SK-N-SH (cell line): Measurements from ENCODE around the gene TTC39C. TPM values are rescaled to one million over a fixed set of nuclear protein-coding genes. Genes with fewer than 3 reads are reported as not detected.

Source experiments
- CTCF ChIA-PET: fragments of 300-600, 350-600 bp; formaldehyde crosslinking; extraction: SDS; loops from one replicate; lab custom pipeline; 2021; lab: Yijun Ruan, JAX
- POLR2A ChIA-PET: fragments of 350-600 bp; sonication (Branson Sonifier 250); formaldehyde crosslinking; extraction: SDS; loops from one replicate; lab custom pipeline; 2020; ENCODE audit warnings: antibody characterized with exemption, inconsistent platforms; lab: Yijun Ruan, JAX
- DNase-seq: peaks from one replicate; pipeline ENCODE4 v3.0.0; 2012
- H2AFZ ChIP-seq: fragments of 200-600 bp; sonication (generic); 2 replicates; pipeline ENCODE4 v1.8.1; 2016; ENCODE audit warnings: antibody characterized with exemption, mild to moderate bottlenecking, low read depth
- H3F3A ChIP-seq: fragments of 200-600 bp; sonication (generic); replicated peaks from 2 replicates; pipeline ENCODE3; 2016; ENCODE audit warnings: antibody characterized with exemption, mild to moderate bottlenecking; ENCODE audit not compliant: insufficient read depth
- H3K27ac ChIP-seq, 2 experiments: fragments of 200-500 bp in 1 of 2; fragments of 200-600 bp in 1 of 2; sonication (Bioruptor generic) in 1 of 2; sonication (generic), shearing (Covaris generic) in 1 of 2; 2 replicates each; pipeline versions ENCODE4 v1.5.1 to v1.6.1; 2014 to 2016; ENCODE audit warnings: low read depth in 2 of 2, inconsistent platforms in 1 of 2, low read length in 1 of 2, mild to moderate bottlenecking in 1 of 2, mixed read lengths in 1 of 2
- H3K27me3 ChIP-seq: fragments of 200-600 bp; sonication (generic), shearing (Covaris generic); 2 replicates; pipeline ENCODE4 v1.6.1; 2016; ENCODE audit warnings: mixed run types; ENCODE audit not compliant: insufficient read depth
- H3K36me3 ChIP-seq, 2 experiments: fragments of 200-500 bp in 1 of 2; fragments of 200-600 bp in 1 of 2; sonication (Bioruptor generic) in 1 of 2; sonication (generic) in 1 of 2; replicated peaks in 1 of 2; 2 replicates each; pipeline versions ENCODE3 to v1.5.1; 2014 to 2016; ENCODE audit warnings: low read length in 1 of 2, mild to moderate bottlenecking in 1 of 2; ENCODE audit not compliant: insufficient read depth in 2 of 2, control insufficient read depth in 1 of 2
- H3K4me1 ChIP-seq, 2 experiments: fragments of 200-500 bp in 1 of 2; fragments of 200-600 bp in 1 of 2; sonication (Bioruptor generic) in 1 of 2; sonication (generic), shearing (Covaris generic) in 1 of 2; 2 replicates each; pipeline versions ENCODE4 v1.5.1 to v1.6.1; 2014 to 2016; ENCODE audit warnings: low read depth in 1 of 2, low read length in 1 of 2, mixed run types in 1 of 2; ENCODE audit not compliant: insufficient read depth in 2 of 2, control insufficient read depth in 1 of 2
- H3K4me2 ChIP-seq: fragments of 200-600 bp; sonication (generic), shearing (Covaris generic); 2 replicates; pipeline ENCODE4 v1.6.1; 2017; ENCODE audit warnings: mixed run types
- H3K4me3 ChIP-seq, 2 experiments: fragments of 200-500 bp in 1 of 2; fragments of 200-600 bp in 1 of 2; sonication (Bioruptor generic) in 1 of 2; sonication (generic), shearing (Covaris generic) in 1 of 2; 2 replicates each; pipeline versions ENCODE4 v1.5.1 to v1.8.1; 2014 to 2016; ENCODE audit warnings: low read depth in 2 of 2, inconsistent platforms in 1 of 2, low read length in 1 of 2, mild to moderate bottlenecking in 1 of 2, mixed read lengths in 1 of 2, moderate library complexity in 1 of 2
- H3K79me2 ChIP-seq: fragments of 200-600 bp; sonication (generic); 2 replicates; pipeline ENCODE4 v1.8.1; 2017; ENCODE audit warnings: mild to moderate bottlenecking; ENCODE audit not compliant: insufficient read depth
- H3K9ac ChIP-seq: fragments of 200-600 bp; sonication (generic); 2 replicates; pipeline ENCODE4 v1.6.1; 2017; ENCODE audit warnings: mixed run types
- H3K9me2 ChIP-seq: fragments of 200-600 bp; sonication (generic); 2 replicates; pipeline ENCODE4 v1.6.1; 2017; ENCODE audit warnings: mixed run types
- H3K9me3 ChIP-seq: fragments of 200-600 bp; sonication (generic); 2 replicates; pipeline ENCODE4 v1.6.1; 2017; ENCODE audit warnings: mixed run types, mild to moderate bottlenecking, moderate library complexity
- H4K20me1 ChIP-seq: fragments of 200-600 bp; sonication (generic); 2 replicates; pipeline ENCODE4 v1.6.1; 2017; ENCODE audit warnings: mild to moderate bottlenecking, mixed run types; ENCODE audit not compliant: insufficient read depth
- EZH2phosphoT487 ChIP-seq: fragments of 200-600 bp; sonication (generic); IDR thresholded peaks from 2 replicates; pipeline ENCODE4 v1.6.1; 2017; ENCODE audit warnings: low read depth, mixed run types, mild to moderate bottlenecking, antibody characterized with exemption, moderate library complexity, borderline replicate concordance
- FOSL2 ChIP-seq: IDR thresholded peaks from 2 replicates; pipeline ENCODE4 v1.4.0; 2012; ENCODE audit warnings: low read depth, mild to moderate bottlenecking, moderate library complexity, borderline replicate concordance
- FOXM1 ChIP-seq: IDR thresholded peaks from 2 replicates; pipeline ENCODE4 v1.4.0; 2012; ENCODE audit warnings: low read depth, mild to moderate bottlenecking
- GABPA ChIP-seq: IDR thresholded peaks from 2 replicates; pipeline ENCODE4 v1.4.0; 2012; ENCODE audit warnings: low read depth, mild to moderate bottlenecking
- GATA2 ChIP-seq: sonication (generic); formaldehyde crosslinking; IDR thresholded peaks from 2 replicates; pipeline ENCODE4 v1.5.0; 2020; ENCODE audit warnings: mild to moderate bottlenecking, missing genetic modification reagents
- JUND ChIP-seq: IDR thresholded peaks from 2 replicates; pipeline ENCODE4 v1.4.0; 2012
- MEF2A ChIP-seq: IDR thresholded peaks from 2 replicates; pipeline ENCODE4 v1.4.0; 2012; ENCODE audit warnings: low read depth, borderline replicate concordance
- NFIC ChIP-seq: IDR thresholded peaks from 2 replicates; pipeline ENCODE4 v1.4.0; 2012; ENCODE audit warnings: borderline replicate concordance
- RAD21 ChIP-seq: IDR thresholded peaks from 2 replicates; pipeline ENCODE4 v1.6.1; 2012; ENCODE audit warnings: mild to moderate bottlenecking, low read length
- RXRA ChIP-seq: IDR thresholded peaks from 2 replicates; pipeline ENCODE4 v1.4.0; 2012; ENCODE audit warnings: low read depth, mild to moderate bottlenecking, borderline replicate concordance
- SIN3A ChIP-seq: IDR thresholded peaks from 2 replicates; pipeline ENCODE4 v1.6.1; 2012; ENCODE audit warnings: low read depth, mild to moderate bottlenecking, low read length, moderate library complexity, borderline replicate concordance
- SMC3 ChIP-seq: IDR thresholded peaks from 2 replicates; pipeline ENCODE4 v1.6.1; 2012; ENCODE audit warnings: low read depth, low read length, improper control_type of control experiment
- TCF12 ChIP-seq: IDR thresholded peaks from 2 replicates; pipeline ENCODE4 v1.4.0; 2012
- TEAD4 ChIP-seq: IDR thresholded peaks from 2 replicates; pipeline ENCODE4 v1.4.0; 2012; ENCODE audit warnings: mild to moderate bottlenecking, borderline replicate concordance; ENCODE audit not compliant: insufficient read depth
- WGBS: methylation state at CpG from one replicate; pipeline ENCODE4 v1.1.6; 2017; ENCODE audit warnings: low lambda C conversion rate; 5-methylcytosine and 5-hydroxymethylcytosine counted together
- polyA plus RNA-seq, 3 experiments: library from polyadenylated mRNA; depleted of rRNA; stranded (reverse); fragments of >200 nt; gene quantifications; 2 replicates each; pipeline ENCODE4 v1.2.3, GENCODE V29; 2012
- TF ChIP-seq, protein P1 (sequence below): fragments of 150-350 bp; IDR thresholded peaks from 2 replicates; pipeline ENCODE4 v1.6.1; 2016; ENCODE audit warnings: mild to moderate bottlenecking, low read depth, low read length
- TF ChIP-seq, protein P2 (sequence below): IDR thresholded peaks from 2 replicates; pipeline ENCODE4 v1.4.0; 2012; ENCODE audit warnings: low read depth, borderline replicate concordance
- TF ChIP-seq, protein P3 (sequence below): IDR thresholded peaks from 2 replicates; pipeline ENCODE4 v1.6.1; 2012; ENCODE audit warnings: mild to moderate bottlenecking, low read depth, low read length, moderate library complexity
- TF ChIP-seq, protein P4 (sequence below): IDR thresholded peaks from 2 replicates; pipeline ENCODE4; 2012

The TTC39C gene
- polyA plus RNA-seq, 1 of the 3 experiments (the other 2 are of a cell fraction), result 8.6 TPM

DNA sequence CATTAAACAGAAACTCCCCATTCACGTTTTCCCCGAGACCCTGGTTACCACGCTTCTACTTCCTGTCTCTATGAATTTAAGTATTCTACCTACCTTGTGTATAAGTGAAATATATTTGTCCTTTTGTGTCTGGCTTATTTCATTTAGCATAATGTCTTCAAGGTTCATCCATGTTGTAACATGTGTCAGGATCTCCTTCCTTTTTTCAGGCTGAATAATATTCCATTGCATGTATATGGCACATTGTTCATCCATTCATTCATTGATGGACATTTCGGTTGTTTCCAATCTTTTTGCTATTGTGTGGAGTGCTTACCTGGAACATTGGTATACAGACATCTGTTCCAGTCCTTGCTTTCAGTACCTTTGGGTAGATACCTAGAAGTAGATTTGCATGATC, 106.1 kb downstream of the TTC39C start (continued):
- TF ChIP-seq, protein P1, sequence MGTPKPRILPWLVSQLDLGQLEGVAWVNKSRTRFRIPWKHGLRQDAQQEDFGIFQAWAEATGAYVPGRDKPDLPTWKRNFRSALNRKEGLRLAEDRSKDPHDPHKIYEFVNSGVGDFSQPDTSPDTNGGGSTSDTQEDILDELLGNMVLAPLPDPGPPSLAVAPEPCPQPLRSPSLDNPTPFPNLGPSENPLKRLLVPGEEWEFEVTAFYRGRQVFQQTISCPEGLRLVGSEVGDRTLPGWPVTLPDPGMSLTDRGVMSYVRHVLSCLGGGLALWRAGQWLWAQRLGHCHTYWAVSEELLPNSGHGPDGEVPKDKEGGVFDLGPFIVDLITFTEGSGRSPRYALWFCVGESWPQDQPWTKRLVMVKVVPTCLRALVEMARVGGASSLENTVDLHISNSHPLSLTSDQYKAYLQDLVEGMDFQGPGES, result no peak
- TF ChIP-seq TEAD4 (no peak), GATA2 (no peak), JUND (no peak), RAD21 (no peak), RXRA (no peak)
- TF ChIP-seq, protein P2, sequence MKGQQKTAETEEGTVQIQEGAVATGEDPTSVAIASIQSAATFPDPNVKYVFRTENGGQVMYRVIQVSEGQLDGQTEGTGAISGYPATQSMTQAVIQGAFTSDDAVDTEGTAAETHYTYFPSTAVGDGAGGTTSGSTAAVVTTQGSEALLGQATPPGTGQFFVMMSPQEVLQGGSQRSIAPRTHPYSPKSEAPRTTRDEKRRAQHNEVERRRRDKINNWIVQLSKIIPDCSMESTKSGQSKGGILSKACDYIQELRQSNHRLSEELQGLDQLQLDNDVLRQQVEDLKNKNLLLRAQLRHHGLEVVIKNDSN, result no peak
- TF ChIP-seq, protein P3, sequence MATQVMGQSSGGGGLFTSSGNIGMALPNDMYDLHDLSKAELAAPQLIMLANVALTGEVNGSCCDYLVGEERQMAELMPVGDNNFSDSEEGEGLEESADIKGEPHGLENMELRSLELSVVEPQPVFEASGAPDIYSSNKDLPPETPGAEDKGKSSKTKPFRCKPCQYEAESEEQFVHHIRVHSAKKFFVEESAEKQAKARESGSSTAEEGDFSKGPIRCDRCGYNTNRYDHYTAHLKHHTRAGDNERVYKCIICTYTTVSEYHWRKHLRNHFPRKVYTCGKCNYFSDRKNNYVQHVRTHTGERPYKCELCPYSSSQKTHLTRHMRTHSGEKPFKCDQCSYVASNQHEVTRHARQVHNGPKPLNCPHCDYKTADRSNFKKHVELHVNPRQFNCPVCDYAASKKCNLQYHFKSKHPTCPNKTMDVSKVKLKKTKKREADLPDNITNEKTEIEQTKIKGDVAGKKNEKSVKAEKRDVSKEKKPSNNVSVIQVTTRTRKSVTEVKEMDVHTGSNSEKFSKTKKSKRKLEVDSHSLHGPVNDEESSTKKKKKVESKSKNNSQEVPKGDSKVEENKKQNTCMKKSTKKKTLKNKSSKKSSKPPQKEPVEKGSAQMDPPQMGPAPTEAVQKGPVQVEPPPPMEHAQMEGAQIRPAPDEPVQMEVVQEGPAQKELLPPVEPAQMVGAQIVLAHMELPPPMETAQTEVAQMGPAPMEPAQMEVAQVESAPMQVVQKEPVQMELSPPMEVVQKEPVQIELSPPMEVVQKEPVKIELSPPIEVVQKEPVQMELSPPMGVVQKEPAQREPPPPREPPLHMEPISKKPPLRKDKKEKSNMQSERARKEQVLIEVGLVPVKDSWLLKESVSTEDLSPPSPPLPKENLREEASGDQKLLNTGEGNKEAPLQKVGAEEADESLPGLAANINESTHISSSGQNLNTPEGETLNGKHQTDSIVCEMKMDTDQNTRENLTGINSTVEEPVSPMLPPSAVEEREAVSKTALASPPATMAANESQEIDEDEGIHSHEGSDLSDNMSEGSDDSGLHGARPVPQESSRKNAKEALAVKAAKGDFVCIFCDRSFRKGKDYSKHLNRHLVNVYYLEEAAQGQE, result no peak

DNA sequence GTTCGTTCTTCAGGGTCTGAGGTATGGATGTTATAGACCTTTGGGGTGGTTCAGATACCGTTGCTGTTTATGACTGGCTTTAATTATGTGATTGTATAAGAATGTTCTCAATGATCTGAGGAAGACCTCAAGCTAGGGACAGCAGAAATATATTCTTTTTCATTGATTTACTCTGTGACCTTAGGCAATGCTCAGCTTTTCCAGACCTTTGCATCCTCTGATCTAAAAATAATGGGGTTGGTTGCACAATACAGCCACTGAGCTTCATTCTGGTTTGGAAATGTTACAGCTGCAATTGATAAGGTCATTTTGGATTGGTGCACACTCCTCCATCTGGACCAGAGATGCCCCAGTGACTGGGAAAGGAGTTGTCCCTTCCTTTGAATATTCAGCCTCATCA, 107.1 kb downstream of the TTC39C start:
- H3K9me2 ChIP-seq, result no peaks in the 10 kb centered on the region
- no peak overlapping the region for H3K27ac ChIP-seq
- no peaks in the 10 kb centered on the region for H3F3A ChIP-seq
- H3K4me1 ChIP-seq, result no peaks in the 10 kb centered on the region
- no peaks in the 10 kb centered on the region for H3K27me3 ChIP-seq
- H3K4me2 ChIP-seq, result no peak overlapping the region
- TF ChIP-seq, protein P3, result no peak
- TF ChIP-seq SIN3A (no peak), EZH2phosphoT487 (no peak), FOSL2 (no peak), NFIC (no peak), MEF2A (no peak), TCF12 (no peak), FOXM1 (no peak), SMC3 (no peak), GABPA (no peak)
- TF ChIP-seq, protein P2, result no peak
- TF ChIP-seq, protein P4, sequence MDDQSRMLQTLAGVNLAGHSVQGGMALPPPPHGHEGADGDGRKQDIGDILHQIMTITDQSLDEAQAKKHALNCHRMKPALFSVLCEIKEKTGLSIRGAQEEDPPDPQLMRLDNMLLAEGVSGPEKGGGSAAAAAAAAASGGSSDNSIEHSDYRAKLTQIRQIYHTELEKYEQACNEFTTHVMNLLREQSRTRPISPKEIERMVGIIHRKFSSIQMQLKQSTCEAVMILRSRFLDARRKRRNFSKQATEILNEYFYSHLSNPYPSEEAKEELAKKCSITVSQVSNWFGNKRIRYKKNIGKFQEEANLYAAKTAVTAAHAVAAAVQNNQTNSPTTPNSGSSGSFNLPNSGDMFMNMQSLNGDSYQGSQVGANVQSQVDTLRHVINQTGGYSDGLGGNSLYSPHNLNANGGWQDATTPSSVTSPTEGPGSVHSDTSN, result no peak
- H3K4me3 ChIP-seq, result no peak overlapping the region
- no peak overlapping the region for H2AFZ ChIP-seq
- no peak overlapping the region for H3K9ac ChIP-seq
- no peaks in the 10 kb centered on the region for H3K79me2 ChIP-seq
- peaks cover 10 to 11% of the 10 kb centered on the region in 2 experiments for H3K36me3 ChIP-seq
- ChIA-PET POLR2A (no interaction called here), CTCF (interaction anchor here (1.7 kb wide), 1 partner anchor 107 kb away, joined by 3 read pairs; no protein-coding TSS in a partner anchor)
- no peaks in the 10 kb centered on the region for H4K20me1 ChIP-seq
- H3K9me3 ChIP-seq, result no peaks in the 10 kb centered on the region
- WGBS, result 92% methylated on average over 2 of the region's 2 CpGs
- no peak for DNase-seq
